ENCODE measurements around the gene SCAMP1.
"Not testable (repeated sequence)": the region's sequence is repeated elsewhere in the genome, so short reads cannot be mapped to it uniquely, and the experiment has no call there.

The SCAMP1 gene

GRCh38 chr5:78359831-78360673, at the start of gene SCAMP1:
Gene SCAMP1 (plus strand): TSS chr5:78360617. CDS start chr5:78360672, 55 bp downstream.
- peak; percentile 35 to 94 (median 84) for DNase-seq

- no peak for DNase-seq
These were observed 42.9 kb upstream of the SCAMP1 start for GRCh38 chr5:78317515-78317914.

GRCh38 chr5:78318337-78318736, 42.1 kb upstream of the SCAMP1 start:
- DNase-seq, result no peak

- peak in 1 of 56 donors; percentile 3 for DNase-seq
These were observed 40.0 kb upstream of the SCAMP1 start for GRCh38 chr5:78320401-78320800.

- no peak for DNase-seq
These were observed 37.2 kb upstream of the SCAMP1 start for GRCh38 chr5:78323241-78323640.

- no peak for DNase-seq
These were observed 33.5 kb upstream of the SCAMP1 start for GRCh38 chr5:78326930-78327329.

GRCh38 chr5:78327761-78328510, 32.5 kb upstream of the SCAMP1 start:
- no peak for DNase-seq

- no peak for DNase-seq
These were observed 31.7 kb upstream of the SCAMP1 start for GRCh38 chr5:78328585-78329173.

- DNase-seq, result no peak
These were observed 28.8 kb upstream of the SCAMP1 start for GRCh38 chr5:78331523-78332080.

- no peak for DNase-seq
These were observed 25.6 kb upstream of the SCAMP1 start for GRCh38 chr5:78334811-78335210.

GRCh38 chr5:78335976-78336375, 24.4 kb upstream of the SCAMP1 start:
- no peak for DNase-seq

- no peak for DNase-seq
These were observed 23.7 kb upstream of the SCAMP1 start for GRCh38 chr5:78336698-78337097.

GRCh38 chr5:78339617-78340436, 20.6 kb upstream of the SCAMP1 start:
- DNase-seq, result no peak

- no peak for DNase-seq
These were observed 19.0 kb upstream of the SCAMP1 start for GRCh38 chr5:78341440-78341839.

GRCh38 chr5:78345485-78345884, 14.9 kb upstream of the SCAMP1 start:
- no peak for DNase-seq

- DNase-seq, result no peak
These were observed 6.9 kb upstream of the SCAMP1 start for GRCh38 chr5:78353520-78353919.

- DNase-seq, result no peak
These were observed 6.2 kb upstream of the SCAMP1 start for GRCh38 chr5:78354066-78354670.

GRCh38 chr5:78355561-78355960, 4.9 kb upstream of the SCAMP1 start:
- no peak for DNase-seq

- DNase-seq, result not testable (repeated sequence)
These were observed 974 bp upstream of the SCAMP1 start for GRCh38 chr5:78359455-78359830.

- no peak for DNase-seq
These were observed 182 bp downstream of the SCAMP1 start for GRCh38 chr5:78360674-78360923.
